SKM-1 (cell line): Measurements from ENCODE around the gene ACOT2.
"Not testable (repeated sequence)": the region's sequence is repeated elsewhere in the genome, so short reads cannot be mapped to it uniquely, and the experiment has no call there.

Experiments used
- DNase-seq: peaks from one replicate; lab custom pipeline; 2025; ENCODE audit not compliant: unreplicated experiment; lab: John Stamatoyannopoulos, UW

ACOT2 gene, protein sequence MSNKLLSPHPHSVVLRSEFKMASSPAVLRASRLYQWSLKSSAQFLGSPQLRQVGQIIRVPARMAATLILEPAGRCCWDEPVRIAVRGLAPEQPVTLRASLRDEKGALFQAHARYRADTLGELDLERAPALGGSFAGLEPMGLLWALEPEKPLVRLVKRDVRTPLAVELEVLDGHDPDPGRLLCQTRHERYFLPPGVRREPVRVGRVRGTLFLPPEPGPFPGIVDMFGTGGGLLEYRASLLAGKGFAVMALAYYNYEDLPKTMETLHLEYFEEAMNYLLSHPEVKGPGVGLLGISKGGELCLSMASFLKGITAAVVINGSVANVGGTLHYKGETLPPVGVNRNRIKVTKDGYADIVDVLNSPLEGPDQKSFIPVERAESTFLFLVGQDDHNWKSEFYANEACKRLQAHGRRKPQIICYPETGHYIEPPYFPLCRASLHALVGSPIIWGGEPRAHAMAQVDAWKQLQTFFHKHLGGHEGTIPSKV

DNA sequence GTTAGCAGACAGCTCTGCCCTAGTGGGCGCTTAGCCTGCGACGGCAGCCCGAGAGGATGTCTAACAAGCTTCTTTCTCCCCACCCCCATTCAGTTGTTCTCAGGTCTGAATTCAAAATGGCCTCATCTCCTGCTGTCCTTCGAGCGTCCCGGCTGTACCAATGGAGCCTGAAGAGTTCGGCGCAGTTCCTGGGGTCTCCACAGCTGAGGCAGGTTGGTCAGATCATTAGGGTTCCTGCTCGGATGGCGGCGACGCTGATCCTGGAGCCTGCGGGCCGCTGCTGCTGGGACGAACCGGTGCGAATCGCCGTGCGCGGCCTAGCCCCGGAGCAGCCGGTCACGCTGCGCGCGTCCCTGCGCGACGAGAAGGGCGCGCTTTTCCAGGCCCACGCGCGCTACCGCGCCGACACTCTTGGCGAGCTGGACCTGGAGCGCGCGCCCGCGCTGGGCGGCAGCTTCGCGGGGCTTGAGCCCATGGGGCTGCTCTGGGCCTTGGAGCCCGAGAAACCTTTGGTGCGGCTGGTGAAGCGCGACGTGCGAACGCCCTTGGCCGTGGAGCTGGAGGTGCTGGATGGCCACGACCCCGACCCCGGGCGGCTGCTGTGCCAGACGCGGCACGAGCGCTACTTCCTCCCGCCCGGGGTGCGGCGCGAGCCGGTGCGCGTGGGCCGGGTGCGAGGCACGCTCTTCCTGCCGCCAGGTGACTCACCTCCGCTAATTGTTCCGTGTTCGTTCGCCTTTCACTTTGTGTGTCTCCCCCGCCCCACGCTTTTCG is at the start of gene ACOT2:
Gene ACOT2, plus strand, starts transcription at position 29 of the 774 bp plus-strand sequence. Its CDS starts 28 bp downstream, at position 57.
- not testable (repeated sequence) for DNase-seq

DNA sequence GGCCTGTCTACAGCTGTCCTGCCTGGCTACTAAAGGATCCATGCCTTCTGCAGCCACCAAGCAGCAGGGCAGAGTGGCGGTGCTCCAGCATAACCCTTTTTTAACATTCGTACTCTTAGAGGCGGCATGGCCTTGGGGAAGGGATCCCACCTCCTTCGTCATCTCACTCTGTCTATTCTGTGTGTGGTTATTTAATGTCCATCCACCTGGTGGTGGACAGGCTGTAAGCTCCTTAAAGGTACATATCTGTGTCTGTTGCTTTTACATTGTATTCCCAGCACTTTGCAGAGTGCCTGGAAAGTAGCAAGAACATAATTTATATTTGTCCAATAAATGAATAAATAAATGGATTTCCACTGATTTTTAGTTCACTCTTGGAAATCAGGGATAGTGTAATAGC is 47.8 kb upstream of the ACOT2 start:
- DNase-seq = no peak

DNA sequence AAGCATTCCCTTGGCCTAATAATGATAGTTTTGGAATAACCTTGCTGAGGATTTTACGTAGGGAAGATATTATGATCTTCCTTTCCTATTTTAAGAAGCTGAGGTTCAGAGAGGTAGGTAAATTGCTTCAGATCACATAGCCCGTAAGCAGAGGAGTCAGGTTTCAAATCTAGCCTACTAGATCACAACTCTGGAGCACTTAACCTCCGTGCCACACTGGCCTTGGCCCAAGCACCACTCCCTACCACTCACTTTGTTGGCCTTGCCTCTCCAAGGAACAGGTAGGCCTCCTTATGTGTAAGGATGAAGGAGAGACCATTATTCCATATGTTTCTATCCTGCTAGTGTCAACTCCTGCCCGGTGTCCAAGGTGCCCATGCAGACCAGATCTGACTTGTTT is 44.5 kb upstream of the ACOT2 start:
- no peak for DNase-seq

DNA sequence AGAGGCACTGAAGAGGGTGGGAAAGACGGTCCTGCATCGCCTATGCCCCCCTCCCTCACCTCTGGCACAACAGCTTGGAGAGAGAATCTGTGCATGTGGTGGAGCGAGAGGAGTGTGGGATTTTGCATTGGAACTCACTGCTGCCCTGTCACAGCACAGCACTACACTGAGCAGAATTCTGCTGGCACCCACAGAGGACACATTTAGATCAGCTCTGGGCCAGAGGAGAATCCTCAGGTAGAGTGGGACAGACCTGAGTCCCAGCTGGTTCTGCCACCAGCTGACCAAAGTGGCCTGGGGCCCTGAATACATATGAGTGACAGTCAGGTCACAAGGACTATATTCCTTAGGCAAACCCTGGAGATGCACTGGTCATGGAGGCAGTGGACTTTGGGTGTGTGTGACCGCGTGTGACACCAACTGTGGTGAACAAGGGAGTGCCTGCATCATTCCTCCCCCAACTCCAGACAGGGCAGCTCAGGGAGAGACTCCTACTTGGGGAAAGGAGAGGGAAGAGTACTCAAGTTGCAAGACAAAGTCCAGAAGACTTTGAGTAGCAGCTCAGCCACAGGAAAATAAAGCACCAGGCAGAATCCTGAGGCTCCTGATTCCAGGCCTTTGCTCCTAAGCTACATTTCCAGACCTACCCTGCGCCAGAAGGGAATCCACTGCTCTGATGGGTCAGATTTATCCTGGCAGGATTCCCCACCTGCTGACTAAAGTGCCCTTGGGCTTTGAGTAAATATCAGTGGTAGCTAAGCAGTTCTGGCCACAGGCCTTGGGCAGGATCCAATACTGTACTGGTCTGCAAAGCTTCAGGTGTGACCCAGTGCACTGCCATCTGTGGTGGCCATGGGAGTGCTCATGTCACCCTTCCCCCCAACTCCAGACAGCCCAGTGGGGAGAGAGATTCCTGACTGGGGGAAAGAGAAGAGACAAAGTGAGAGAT is 42.7 kb upstream of the ACOT2 start:
- DNase-seq = no peak

DNA sequence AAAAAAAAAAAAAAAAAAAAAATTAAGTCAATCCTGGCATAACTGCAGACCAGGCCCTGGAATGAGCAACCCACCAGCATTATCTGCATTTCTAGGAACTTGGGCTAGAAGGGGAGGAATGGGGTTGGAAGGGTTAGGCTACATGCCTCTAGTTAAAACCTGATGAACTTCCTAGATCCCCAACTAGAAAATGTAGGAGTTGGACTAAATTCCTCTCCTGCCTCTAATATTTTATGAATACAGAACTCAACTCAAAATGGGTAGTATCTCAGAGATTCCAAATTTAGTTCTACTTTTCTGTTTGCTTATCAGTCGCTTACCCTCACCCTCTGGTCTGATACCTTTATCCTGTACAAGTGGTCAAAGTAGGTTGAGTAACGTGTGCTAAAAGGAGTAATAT is 39.7 kb upstream of the ACOT2 start:
- not testable (repeated sequence) for DNase-seq

DNA sequence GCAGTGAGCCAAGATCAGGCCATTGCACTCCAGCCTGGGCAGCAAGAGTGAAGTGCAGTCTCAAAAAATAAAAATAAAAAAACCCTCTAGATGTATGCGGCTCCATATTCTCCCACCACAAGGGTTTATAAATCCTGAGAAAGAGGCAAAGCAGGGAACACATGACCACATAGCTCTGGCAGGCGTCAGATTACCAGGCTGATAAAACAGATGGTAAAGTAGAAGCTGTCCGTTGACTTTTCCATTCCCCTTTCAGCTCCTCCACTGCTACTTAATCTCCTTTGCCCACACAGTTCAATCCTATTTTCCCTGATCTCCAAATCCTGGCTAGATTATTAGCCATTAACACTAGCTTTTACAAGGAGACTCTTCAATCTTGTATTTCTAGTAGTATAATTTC is 37.0 kb upstream of the ACOT2 start:
- not testable (repeated sequence) for DNase-seq

DNA sequence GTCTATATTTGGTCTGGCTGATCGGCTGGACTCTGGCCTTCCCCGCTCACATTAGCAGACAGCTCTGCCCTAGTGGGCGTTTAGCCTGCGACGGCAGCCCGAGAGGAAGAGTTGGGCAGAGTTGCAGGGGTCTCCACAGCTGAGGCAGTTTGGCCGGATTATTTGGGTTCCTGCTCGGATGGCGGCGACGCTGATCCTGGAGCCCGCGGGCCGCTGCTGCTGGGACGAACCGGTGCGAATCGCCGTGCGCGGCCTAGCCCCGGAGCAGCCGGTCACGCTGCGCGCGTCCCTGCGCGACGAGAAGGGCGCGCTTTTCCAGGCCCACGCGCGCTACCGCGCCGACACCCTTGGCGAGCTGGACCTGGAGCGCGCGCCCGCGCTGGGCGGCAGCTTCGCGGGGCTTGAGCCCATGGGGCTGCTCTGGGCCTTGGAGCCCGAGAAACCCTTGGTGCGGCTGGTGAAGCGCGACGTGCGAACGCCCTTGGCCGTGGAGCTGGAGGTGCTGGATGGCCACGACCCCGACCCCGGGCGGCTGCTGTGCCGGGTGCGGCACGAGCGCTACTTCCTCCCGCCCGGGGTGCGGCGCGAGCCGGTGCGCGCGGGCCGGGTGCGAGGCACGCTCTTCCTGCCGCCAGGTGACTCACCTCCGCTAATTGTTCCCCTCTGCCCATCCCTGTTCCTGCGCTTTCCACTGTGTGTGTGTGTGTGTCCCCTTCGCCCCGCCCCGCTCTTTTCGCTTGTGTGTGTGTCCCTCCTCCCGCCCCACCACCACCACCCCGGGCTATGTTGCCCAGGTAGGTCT is 31.6 kb upstream of the ACOT2 start:
- DNase-seq = not testable (repeated sequence)

DNA sequence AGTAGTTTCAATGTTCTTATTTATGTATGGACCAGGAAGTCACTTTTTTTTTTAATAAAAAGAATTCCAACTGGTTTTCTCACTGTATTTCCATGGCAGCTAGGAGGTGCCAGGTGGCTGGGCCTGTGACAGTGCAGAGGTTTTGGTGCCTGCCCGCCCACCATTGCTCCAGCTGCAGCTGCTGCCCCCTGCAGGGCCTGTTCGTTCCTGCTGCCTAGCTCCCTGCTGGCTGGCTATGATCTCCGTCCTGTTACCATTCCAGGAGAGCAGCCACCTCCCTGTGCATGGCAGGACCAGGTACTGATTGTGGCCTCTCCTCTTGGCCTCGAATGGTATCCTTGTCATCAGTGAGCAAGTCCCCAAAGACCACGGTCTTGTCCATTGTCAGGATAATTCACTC is 30.0 kb upstream of the ACOT2 start:
- not testable (repeated sequence) for DNase-seq

DNA sequence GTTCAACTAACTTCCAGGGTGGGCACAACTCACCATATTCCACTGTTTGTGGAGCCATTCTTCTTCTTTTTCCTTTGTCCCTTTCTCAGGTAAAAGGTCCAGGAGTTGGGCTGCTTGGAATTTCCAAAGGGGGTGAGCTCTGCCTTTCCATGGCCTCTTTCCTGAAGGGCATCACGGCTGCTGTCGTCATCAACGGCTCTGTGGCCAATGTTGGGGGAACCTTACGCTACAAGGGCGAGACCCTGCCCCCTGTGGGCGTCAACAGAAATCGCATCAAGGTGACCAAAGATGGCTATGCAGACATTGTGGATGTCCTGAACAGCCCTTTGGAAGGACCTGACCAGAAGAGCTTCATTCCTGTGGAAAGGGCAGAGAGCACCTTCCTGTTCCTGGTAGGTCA is 26.1 kb upstream of the ACOT2 start:
- not testable (repeated sequence) for DNase-seq

DNA sequence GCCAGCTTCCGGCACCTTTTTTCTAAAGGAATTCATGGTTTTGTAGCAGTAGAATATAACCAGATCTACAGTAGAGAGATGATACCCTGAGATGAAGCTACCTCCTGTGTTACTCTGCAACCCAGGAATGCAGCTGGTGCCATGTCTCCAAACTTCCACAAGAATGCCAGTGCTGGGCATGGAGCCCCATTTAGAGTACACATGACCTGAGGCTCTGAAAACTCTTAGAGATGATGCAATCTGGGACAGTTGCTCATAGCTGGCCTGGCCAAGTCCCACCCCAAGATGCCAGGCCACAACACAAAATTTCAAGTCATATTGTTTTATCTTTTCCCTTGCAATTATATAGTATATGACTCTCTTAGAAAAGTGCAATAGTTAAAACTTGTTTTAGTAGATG is 23.7 kb upstream of the ACOT2 start:
- DNase-seq = not testable (repeated sequence)

DNA sequence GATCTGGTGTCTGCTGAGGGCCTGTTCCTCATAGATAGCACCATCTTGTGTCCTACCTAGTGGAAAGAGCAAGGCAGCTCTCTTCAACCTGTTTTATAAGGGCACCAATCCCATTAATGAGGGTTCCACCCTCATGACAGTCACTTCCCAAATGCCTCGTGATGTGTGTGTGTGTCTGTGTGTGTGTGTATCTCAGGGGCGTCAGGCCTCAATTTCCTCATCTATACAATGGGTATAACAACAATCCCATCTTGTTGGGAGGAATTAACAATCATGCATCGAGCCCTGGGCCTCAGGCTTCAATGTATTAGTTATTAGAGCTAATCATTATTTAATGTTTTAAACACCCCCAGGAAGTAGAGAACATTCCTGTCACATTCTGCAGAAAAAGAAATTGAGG is 19.9 kb upstream of the ACOT2 start:
- not testable (repeated sequence) for DNase-seq

DNA sequence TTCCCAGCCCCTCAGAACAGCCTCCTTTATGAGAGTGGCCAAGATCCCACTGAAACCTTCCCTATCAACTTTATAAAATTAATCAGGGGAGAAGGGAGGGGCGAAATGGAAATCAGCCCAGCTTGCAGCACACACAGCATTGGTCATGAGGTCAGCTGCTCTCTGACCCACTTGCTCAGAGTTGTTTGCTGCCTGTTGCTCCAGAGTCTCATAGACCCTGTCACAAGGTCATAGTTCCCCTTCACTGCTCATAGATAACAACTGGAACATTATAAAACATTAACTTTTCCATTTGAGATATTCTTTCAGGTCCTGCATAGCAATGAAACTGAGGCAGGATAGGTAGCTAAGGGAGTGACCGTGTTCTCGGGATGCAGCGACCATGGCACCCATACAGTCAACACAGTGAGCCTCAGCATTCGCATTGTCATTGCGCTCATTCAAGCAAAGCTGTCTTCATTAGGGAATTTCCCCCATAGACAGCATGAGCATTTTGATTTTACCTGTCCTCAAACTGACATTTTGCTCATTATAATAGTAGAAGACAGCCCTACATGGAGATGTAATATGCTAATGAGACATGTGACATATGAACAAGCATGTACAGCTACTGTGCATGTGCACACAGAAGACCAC is 19.0 kb upstream of the ACOT2 start:
- DNase-seq = not testable (repeated sequence)

DNA sequence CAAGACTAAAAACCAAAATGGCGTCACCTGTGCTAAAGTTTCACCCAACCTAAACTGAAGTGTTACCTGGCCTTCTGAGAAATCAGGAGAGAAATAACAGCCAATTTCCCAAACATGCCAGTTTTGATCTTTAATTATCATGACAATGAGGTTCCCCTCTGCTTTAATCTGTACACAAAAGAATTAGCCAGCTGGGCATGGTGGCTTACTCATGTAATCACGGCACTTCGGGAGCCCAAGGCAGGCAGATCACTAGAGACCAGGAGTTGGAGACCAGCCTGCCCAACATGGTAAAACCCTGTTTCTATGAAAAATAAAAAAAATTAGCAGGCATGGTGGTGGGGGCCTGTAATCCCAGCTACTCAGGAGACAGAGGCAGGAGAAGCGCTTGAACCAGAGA is 15.2 kb upstream of the ACOT2 start:
- DNase-seq = no peak

DNA sequence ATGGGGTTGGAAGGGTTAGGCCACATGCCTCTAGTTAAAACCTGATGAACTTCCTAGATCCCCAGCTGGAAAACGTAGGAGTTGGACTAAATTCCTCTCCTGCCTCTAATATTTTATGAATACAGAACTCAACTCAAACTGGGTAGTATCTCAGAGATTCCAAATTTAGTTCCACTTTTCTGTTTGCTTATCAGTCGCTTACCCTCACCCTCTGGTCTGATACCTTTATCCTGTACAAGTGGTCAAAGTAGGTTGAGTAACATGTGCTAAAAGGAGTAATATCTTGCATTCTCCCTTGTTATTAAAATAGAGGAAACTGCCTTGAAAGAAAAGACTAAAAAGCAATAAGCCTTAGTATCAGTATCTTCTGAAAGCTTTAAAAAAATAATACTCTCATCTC is 11.8 kb upstream of the ACOT2 start:
- not testable (repeated sequence) for DNase-seq

DNA sequence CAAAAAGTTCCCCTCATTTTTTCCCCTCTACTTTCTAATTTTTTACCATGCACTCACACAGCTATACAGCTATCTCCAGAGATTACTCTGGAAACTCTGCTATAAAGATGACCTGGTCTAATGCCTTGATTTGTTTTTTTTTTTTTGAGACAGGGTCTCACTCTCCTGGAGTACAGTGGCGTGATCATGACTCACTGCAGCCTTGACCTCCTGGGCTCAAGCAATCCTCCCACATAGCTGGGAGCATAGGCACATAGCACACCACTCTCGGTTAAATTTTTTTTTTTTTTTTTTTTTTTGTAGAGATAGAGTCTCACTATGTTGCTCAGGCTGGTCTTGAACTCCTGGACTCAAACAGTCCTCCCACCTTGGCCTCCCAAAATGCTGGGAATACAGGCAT is 10.8 kb upstream of the ACOT2 start:
- DNase-seq = not testable (repeated sequence)

DNA sequence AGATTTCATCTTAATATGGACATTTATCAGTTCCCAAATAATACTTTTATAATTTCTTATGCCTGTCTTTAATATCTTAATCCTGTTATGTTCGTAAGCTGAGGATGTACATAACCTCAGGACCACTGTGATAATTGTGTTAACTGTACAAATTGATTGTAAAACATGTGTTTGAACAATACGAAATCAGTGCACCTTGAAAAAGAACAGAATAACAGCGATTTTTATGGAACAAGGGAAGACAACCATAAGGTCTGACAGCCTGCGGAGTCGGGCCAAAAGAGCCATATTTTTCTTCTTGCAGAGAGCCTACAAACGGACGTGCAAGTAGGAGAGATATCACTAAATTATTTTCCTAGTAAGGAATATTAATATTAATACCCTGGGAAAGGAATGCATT is 6.8 kb upstream of the ACOT2 start:
- DNase-seq = not testable (repeated sequence)

DNA sequence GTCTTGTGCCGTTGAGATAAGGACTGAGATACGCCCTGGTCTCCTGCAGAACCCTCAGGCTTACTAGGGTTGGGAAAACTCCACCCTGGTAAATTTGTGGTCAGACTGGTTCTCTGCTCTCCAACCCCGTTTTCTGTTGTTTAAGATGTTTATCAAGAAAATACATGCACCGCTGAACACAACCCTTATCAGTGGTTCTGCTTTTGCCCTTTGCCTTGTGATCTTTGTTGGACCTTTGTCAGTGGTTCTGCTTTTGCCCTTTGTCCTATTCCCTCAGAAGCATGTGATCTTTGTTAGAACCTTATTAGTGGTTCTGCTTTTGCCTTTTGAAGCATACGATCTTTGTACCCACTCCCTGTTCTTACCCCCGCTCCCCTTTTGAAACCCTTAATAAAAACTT is 6.3 kb upstream of the ACOT2 start:
- DNase-seq = not testable (repeated sequence)

DNA sequence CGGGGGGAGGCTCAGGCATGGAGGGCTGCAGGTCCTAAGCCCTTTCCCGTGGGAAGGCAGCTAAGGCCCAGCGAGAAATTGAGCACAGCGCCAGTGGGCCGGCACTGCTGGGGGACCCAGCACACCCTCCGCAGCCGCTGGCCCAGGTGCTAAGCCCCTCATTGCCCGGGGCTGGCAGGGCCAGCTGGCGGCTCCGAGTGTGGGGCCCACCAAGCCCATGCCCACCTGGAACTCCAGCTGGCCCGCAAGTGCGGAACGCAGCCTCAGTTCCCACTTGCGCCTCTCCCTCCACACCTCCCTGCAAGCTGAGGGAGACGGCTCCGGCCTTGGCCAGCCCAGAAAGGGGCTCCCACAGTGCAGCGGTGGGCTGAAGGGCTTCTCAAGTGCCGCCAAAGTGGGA is 2.6 kb upstream of the ACOT2 start:
- DNase-seq = not testable (repeated sequence)

DNA sequence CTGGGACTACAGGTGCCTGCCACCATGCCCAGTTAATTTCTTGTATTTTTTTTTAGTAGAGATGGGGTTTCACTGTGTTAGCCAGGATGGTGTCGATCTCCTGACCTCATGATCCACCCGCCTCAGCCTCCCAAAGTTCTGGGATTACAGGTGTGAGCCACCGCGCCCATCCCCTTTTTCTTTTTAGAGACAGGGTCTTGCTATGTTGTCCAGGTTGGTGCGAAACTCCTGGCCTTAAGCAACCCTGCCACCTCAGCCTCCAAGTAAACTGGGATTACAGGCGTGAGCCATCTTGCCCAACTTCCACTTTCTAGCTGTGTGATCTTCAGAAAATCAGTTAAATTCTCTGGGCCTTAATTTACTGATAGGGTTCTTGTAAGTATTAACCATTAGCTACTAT is 2.1 kb upstream of the ACOT2 start:
- not testable (repeated sequence) for DNase-seq

DNA sequence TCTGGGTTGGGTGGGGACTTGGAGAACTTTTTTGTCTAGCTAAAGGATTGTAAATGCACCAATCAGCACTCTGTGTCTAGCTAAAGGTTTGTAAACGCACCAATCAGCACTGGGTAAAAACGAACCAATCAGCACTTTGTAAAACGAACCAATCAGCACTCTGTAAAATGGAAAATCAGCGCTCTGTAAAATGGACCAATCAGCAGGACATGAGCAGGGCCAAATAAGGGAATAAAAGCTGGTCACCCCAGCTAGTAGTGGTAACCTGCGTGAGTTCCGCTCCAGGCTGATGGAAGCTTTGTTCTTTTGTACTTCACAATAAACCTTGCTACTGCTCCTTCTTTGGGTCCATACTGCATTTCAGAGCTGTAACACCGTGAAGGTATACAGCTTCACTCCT is 1.7 kb upstream of the ACOT2 start:
- DNase-seq = no peak
